ENCODE data around the gene WWOX.

The WWOX gene

DNA sequence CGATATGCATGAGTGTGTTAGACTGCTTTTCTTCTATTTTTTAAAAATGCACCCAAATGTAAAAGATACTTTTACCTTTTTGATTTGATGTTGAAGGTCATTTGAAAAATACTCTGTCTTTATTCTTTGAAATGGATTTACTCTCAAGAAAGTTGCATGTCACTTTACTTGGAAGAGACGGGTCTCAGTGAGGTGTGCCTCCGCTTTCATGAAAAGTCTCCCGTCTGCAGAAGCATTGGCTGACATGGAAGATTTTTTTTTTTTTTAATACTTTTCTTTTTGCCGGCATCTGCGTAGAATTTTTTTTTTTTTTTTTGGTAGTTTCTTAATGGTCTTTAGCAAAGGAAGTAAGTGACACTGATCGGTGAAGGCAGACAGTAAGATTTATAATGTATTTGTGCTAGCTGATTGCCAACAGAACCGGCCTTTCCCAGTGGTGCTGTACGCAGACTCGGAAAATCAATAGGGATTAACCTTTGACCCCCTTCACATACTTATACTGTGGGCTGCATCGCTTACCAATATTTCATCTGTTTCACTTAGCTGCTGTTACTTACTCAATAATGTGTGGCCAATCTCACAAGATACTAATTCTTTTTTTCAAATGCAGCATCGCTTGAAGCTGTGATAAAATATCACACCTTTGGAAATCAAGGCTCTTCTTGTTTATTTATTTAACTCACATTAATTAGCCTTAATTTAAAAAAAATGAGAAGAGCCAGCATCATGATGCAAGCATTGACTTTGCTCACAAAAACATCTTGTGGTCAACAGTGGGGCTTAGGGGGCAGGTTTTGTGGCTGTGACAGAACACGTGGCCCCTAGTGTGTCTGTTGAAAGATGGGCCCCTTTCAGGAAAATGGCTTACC lies 383.9 kb downstream of the WWOX start:
- no peak for DNase-seq

DNA sequence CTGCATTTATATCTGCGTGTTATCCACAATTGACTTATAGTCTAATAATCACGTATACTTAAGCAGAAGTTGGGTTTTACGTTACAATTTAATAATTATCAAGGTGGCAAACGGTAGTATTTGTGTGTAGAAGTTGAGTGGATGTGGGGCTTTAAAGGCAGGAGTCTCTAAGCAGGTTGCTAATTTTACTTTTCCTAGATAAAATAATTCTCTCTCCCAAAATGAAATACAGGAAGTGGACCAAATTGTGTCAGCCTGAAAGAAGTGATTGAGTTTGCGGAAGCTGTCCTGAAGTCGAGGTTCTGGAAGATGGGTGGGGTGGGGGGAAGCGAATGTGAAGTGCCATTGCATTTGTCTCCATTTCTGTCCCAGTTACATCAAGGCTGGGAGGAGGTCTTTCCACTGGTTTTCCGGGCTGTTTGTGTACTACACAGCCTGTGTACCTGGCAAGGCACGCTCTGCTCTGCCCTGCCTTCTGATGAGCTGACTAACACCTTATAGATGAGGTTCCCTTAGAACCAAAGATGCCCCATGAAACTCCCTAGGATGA lies 385.1 kb downstream of the WWOX start:
- no peak for DNase-seq

DNA sequence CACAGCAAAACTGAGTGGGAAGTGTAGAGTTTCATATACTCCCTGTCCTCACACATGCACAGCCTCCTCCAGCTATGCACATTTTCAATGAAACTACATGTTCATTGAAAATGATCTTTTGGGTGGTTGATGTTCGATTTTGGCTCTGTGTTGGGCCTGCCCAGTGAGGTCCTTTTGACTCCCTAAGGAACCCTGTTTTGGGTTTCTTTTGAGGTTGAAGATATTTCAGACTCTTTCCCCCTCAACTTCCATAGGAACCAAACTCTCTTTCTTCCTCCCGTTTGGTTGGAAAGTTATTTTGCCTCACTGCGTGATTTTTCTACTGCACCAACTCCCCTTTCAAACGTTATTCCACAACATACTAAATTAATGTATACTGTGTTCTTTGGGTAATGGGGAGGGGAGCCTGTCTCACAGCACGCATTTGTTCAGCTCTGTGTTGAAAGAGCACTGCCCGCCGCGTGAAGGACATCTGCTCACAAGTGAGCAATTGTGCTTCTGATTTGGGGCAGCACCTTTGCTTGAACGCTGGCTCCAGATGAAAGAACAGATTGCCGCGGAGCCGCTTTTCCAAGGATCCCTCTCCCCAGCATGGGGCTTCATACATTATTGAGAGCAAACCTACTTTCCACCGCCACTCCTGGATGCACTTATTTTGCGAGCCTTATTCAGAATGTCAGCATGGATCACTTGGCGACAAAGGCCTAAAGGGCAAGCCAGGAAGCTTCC lies 385.9 kb downstream of the WWOX start:
- no peak for DNase-seq

DNA sequence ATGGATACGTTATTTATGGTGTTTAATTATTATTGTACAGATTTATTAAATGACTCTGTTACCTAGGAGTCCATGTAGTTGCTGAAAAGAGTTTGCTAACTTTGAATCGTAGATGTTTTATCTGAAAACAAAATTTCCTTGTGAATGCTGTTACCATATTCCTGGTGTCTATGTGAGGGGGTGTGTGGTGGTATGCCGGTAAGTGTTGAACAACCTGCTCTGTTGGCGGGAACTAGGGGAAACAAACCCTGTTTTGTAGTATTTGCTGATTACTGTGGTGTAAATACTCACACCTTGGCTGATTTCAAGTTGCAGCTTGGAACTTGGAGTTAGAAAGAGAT lies 386.4 kb downstream of the WWOX start:
- DNase-seq: no peak

GRCh38 chr16:78487471-78487870 lies 388.0 kb downstream of the WWOX start:
- no peak for DNase-seq

GRCh38 chr16:78489072-78489471 lies 389.6 kb downstream of the WWOX start:
- no peak for DNase-seq

- DNase-seq: no peak
These were observed 390.2 kb downstream of the WWOX start for GRCh38 chr16:78489631-78490030.

DNA sequence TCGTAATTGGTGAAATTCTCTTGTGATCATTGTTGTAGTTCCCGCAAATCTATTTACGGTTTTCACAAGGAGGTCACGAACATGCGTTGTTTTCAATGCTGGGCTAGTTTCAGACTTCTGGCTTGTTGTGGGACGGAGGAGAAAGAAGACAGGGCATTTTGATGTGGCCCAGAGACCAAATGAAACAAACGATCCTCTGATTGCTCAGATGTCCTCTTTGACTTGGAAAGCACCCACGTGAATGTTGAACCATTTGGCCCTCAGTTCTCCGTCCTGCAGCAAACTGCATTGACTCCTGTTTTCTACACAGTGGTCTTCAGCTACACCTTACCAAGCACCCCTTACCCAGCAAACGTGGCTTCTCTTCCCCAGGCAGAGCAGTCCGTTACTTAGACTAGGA lies 391.0 kb downstream of the WWOX start:
- DNase-seq: no peak

DNA sequence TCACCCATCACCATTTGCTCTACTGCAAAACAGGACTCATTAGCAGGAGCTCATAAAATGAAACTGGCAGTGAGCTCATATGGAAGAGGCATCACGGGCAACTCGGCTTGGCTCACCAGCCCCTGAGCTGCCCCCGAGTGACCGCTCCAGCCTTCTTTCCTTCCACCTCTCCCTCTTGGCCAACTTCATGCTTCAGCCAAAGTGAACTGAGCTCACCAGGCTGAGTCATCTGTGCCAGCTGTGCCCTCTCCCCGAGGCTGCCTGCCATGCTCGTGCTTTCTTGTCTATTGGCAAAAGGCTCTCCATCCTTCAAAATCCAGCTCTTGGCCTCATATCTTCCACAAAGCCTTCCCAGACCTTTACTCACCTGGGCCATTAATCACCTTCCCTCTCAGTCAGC lies 391.4 kb downstream of the WWOX start:
- no peak for DNase-seq

- DNase-seq: no peak
These were observed 394.1 kb downstream of the WWOX start for GRCh38 chr16:78493573-78493972.

- DNase-seq: no peak
These were observed 394.7 kb downstream of the WWOX start for GRCh38 chr16:78494105-78494504.

DNA sequence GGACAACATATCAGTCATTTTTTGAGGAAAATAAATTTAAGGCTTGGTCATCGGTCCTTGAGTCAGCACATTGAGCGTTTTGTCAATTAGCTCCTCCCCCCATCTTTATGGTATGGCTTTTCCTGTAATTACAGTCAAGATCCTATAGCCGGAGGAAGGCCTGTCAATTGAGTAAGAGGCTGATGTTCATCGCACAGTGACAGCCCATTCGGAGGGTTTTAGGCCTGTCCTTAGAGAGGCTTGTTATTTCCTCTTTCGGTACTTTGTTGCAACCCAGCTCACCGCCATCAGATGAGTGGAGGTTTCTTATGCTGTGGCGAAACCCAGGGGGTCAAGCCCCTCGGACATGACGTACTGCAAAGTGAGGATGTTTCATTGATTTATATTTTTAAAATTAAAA lies 395.2 kb downstream of the WWOX start:
- no peak for DNase-seq

- no peak for DNase-seq
These were observed 396.7 kb downstream of the WWOX start for GRCh38 chr16:78496189-78496588.

GRCh38 chr16:78499399-78499798 lies 399.9 kb downstream of the WWOX start:
- no peak for DNase-seq

DNA sequence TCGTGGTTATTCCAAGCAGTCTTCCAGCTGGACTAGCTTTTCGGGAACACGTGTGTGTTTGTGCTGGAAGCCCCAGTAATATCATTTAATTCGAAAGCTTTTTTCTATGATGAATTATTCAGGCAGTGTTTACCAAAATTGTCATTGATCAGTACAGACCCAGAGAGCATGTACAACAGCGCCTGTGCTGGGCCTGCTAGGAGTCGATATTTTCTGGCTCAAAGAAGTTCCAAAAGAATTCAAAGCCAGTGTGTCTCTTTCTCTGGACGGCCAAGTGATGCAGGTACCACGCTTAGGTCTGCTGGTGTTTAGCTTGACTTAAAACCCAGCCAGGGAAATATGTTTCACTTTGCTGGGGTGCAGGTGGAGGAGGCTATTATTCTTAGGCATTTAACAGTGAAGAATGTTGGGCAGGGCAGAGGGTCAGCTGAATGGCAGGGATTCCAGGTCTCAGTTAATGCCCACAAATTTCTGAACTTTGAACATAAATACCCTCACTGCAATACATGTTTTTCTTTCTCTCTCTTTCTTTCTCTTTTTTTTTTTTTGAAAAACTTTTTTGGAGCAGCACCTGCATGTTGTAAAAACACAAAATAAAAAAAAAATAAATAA lies 401.3 kb downstream of the WWOX start:
- no peak for DNase-seq

GRCh38 chr16:78501744-78502143 lies 402.3 kb downstream of the WWOX start:
- DNase-seq: no peak

GRCh38 chr16:78502812-78503350 lies 403.4 kb downstream of the WWOX start:
- no peak for DNase-seq

DNA sequence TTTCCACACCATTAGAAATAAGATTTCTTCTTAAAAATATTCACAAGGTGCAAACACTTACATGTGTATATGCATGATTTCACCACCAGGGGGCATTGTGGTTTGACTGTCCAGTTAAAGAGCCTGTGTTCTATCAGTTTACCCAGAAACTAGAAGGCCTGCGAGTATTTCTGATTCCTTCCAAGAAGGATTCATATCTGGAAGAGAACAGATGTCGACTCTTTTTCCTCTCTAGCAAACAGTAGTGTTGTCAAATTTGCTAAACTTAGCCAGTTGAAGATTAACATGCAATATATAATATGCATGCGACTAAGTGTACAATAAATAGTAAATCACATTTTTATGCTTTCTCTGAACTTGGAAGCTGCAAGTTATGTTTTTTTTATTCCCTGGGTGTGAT lies 404.1 kb downstream of the WWOX start:
- DNase-seq: peak; percentile 22 to 46

DNA sequence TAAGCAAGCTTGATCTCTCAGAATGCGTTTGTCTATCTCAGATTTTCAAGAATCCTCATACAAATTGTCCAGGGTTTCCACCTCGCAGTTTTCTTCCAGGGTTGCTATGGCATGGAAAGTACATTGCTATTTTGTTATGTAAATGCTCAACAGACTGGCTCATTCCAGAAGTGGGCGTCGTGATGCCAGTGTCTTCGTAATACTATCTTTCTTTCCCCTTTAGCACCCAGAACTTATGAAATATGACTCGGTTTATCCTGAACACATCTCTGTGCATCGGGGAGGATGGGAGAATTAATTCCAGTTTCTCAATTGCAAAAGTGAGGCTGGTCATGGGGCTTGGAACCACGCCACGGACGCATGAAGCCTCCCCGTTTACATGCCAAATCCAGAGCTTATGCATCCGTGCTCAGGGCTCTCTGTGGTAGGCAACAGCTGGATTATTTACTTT lies 405.0 kb downstream of the WWOX start:
- DNase-seq: no peak

DNA sequence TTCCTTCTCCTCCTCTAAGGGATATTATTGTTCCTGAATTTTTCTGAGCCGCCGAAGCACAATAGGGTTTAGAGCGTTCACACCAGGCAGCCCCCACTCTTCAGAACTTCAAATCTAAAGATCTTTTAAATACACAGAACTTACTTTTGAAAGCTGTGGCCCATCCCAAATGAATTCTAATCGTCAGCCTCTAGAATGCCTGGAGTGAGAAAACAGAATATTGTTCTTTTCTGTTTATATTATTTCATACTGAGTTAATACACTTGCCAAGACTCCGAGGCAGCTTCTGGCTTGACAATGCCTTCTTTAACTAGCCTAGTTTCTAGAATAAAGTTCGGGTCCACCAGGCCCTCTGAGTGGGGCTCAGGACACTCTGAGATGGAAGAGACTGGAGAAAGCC lies 405.6 kb downstream of the WWOX start:
- no peak for DNase-seq

DNA sequence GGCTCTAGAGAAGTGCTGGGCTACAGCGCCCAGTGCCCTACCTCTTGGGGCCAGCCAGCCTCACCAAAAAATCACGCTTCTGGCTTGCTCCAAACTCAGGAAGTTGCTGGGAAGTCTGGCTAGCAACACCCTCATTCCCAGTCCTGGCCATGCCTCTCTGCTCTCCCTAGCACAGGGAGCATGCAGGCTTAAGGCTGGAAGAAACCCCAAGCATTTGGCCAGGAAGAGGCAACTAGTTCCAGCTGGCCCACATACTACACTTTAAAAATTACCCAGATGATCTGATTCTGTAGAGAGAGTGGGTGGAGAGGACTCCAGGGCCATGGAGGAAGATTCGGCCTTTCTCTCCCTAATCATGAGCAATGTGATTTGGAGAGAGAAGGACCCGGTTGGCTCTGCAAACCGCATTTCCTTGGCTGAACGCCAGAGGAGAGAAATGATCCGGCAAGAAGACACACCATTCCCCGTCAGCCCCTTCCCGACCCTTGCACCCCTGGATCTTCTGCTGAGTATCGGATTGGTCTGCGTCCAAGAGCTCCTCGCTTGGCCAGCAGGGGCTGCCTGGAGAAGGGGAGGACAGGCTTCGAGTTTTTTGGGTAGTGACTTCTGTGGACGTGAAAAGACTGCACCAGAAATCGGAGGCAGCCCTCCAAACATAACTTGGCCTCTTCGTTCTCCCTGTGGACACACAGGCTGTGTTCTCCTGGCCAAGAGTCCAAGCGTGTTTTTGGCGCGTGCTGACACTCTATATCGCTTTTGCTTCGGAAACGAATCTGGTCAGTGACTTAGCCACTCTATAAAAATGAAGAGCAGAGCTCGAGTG lies 406.3 kb downstream of the WWOX start:
- no peak for DNase-seq
